Stimulated activated CD8-positive, alpha-beta memory T cell treated with anti-CD3 and anti-CD28 coated beads, Interleukin-4, amount 100 ng/mL, for 4 hours (primary cell): ENCODE data around the gene DPEP1.
"Not testable (repeated sequence)": the region's sequence is repeated elsewhere in the genome, so short reads cannot be mapped to it uniquely, and the experiment has no call there.

Source experiments
- DNase-seq, 2 donors: peaks; one replicate each; pipeline ENCODE4 v3.0.0-alpha.2; 2020; ENCODE audit warnings: low read depth in 2 of 2, low spot score in 1 of 2

The DPEP1 gene

GRCh38 chr16:89645122-89645521 is 31.7 kb downstream of the DPEP1 start:
- no peak for DNase-seq

DNA sequence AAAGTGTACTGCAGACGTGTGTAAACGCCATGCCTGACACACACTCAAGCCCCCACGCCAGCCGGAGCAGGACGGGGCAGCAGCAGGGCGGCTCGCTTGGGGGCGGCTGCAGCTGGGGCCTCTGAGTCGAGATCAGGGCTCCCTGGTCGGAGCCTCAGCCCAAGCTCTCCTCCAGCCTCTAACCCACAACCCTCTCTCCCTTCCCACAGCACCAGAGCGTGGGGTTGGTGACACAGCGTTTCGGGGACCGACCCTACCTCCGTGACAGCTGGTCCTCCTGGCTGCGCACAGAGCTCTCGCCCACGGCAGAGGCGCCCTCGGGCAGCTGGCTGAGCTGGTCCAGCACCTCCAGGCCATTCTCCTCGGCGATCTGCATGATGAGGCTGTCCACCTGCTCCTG is 32.8 kb downstream of the DPEP1 start:
- no peak for DNase-seq

DNA sequence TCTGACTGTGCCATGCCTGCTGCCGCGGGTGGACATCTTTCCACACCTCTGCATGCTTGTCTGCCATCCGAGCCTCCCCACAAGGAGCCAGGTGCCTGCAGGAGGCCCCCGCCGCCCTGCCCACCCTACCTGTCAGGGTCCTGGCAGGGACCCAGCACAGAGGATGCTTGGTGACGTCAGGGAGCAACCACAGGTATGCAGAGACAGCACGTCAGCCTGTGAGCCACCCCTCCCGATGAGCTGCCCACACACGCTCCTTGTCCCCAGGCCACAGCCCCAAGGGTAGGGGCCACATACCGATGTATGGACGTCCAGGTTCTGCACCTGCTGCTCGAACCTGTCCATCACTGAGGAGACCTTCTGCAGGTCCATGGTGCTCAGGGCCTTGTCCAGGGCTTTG is 33.5 kb downstream of the DPEP1 start:
- no peak for DNase-seq

GRCh38 chr16:89651584-89651983 is 38.1 kb downstream of the DPEP1 start:
- DNase-seq, result no peak

GRCh38 chr16:89653656-89654295 is 40.3 kb downstream of the DPEP1 start:
- no peak for DNase-seq

GRCh38 chr16:89655062-89655643 is 41.7 kb downstream of the DPEP1 start:
- no peak for DNase-seq

- DNase-seq, result no peak
Observed at GRCh38 chr16:89656435-89657121, 43.1 kb downstream of the DPEP1 start.

GRCh38 chr16:89657442-89658220 is 44.2 kb downstream of the DPEP1 start, which contains the start of the genes CHMP1A and SPATA33:
Gene CHMP1A, minus strand, starts transcription at chr16:89657708. Its CDS starts 120 bp downstream, at chr16:89657588.
Gene SPATA33, plus strand, starts transcription at chr16:89657836. Its CDS starts 76 bp downstream, at chr16:89657912.
- DNase-seq, result peak; percentile 70 to 80

GRCh38 chr16:89658221-89658879 is 44.9 kb downstream of the DPEP1 start:
- no peak for DNase-seq

DNA sequence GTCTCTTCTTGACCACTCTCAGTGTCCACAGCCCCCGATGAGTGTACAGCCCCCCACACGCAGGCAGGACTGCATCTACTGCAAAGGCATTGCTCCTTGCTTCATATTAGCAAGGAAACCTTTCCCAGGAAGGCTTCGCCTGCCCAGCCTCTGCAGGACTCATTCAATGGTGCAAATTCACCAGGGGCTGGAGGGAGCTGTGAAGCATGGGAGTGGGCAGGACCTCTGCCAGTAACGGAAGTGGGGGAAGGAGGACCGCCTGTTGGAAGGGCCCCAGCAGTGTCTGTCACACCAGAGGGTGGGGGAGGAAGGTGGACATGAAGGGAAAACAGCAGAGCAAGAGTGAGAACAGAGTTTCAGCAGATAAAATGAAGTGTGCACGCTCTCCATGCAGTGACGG is 46.7 kb downstream of the DPEP1 start:
- DNase-seq, result no peak

- no peak for DNase-seq
Observed at GRCh38 chr16:89661215-89661614, 47.8 kb downstream of the DPEP1 start.

DNA sequence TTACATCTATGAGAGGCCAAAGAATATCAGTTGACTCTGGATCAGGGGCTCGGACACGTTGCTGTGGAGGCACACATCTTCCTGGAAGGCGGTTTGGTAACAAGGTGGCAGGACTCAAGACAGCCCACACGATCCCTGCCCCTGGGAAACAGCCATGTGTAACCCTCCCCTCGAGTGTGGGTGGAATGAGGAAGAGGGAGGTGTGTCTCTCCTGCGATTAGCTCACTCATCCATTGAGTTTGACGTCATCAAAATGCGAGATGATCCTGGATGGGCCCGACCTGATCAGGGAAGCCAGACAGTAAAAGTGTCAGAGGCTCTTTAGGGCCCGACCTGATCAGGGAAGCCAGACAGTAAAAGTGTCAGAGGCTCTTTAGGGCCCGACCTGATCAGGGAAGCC is 50.8 kb downstream of the DPEP1 start:
- not testable (repeated sequence) for DNase-seq

- DNase-seq, result not testable (repeated sequence)
Observed at GRCh38 chr16:89667000-89667399, 53.6 kb downstream of the DPEP1 start.

GRCh38 chr16:89667633-89668032 is 54.2 kb downstream of the DPEP1 start:
- DNase-seq, result no peak

- no peak for DNase-seq
Observed at GRCh38 chr16:89668790-89669158, 55.3 kb downstream of the DPEP1 start.

GRCh38 chr16:89669755-89670154 is 56.3 kb downstream of the DPEP1 start:
- DNase-seq, result no peak

DNA sequence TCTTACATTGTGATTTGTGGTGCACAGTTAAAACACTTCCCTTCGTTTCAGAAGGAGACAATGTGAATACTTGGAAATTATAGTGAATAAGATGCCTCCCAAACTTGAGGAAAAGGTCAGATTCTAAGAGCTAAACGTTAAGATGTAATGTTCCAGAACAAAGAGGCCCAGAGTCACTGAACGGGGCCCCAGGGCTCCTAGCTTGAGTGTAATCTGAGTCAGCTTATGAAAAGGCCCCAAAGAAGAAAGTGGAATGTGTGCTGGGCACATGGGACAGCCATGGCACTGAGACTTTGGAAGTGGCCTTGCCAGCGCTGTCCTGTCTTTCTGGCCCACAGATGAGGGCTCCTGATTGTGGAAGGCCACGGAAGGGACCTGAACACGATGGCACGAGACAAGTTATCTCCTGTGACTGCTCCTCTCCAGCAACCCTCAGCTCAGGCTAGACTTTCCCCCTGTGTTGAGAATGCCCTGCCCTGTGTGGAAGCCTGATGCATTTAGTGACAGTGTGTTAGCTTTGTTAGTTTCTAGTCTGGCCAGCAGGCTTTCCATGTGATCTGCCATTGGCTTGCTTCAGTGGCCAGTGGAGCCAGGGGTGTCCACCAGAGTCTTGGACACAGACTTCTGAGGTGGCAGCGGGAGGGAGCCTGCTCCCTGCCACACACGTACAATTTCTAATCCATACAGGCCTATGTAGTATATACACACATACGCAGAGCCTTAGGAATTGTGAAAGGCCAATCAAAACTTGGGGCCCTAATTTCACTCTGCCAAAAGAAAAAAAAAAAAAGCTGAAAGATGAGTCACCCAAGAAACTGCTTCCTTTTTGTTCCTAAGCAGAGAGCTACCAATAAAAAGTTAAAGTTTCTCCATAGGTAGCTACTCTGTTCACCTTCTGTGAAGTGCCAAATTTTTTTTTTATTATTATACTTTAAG is 57.3 kb downstream of the DPEP1 start:
- no peak for DNase-seq

GRCh38 chr16:89671565-89671964 is 58.1 kb downstream of the DPEP1 start:
- not testable (repeated sequence) for DNase-seq

GRCh38 chr16:89672177-89672941 is 58.9 kb downstream of the DPEP1 start:
- DNase-seq, result no peak
